ENCODE measurements around the gene MRPL32. TPM values are rescaled to one million over a fixed set of nuclear protein-coding genes. Genes with fewer than 3 reads are reported as not detected.

MRPL32 gene
- total RNA-seq, 6 experiments from 2014 or later: 29.9 to 52.2 (median 43.9) TPM

GRCh38 chr7:42913591-42913990, 18.6 kb upstream of the MRPL32 start:
- Histone ChIP-seq H3K4me3 (no peak overlapping the region), H3K27ac (no peak overlapping the region), H3K4me1 (peaks cover 0 to 24% (median 0%) of the 10 kb centered on the region in 4 donors), H3K27me3 (no peaks in the 10 kb centered on the region), H3K9me3 (no peaks in the 10 kb centered on the region), H3K36me3 (peaks cover 0 to 27% (median 8%) of the 10 kb centered on the region in 4 donors)
- 28% methylated on average over 2 of the region's 2 CpGs for WGBS (ENCODE audit: insufficient coverage, low coverage, low lambda C conversion rate, missing lambda C conversion rate)
- DNase-seq (no peak), ATAC-seq (no peak)
- intact Hi-C loops (cut with DNase I): no loop called here
- TF ChIP-seq POLR2A (IDR thresholded peaks at IDR 0.05) (no peak), CTCF (IDR thresholded peaks at IDR 0.05) (no peak)

GRCh38 chr7:42914009-42914408, 18.2 kb upstream of the MRPL32 start:
- H3K4me3 ChIP-seq: no peak overlapping the region
- H3K9me3 ChIP-seq: no peaks in the 10 kb centered on the region
- TF ChIP-seq CTCF (IDR thresholded peaks at IDR 0.05) (no peak), POLR2A (IDR thresholded peaks at IDR 0.05) (no peak)
- peaks cover 0 to 29% (median 8%) of the 10 kb centered on the region in 4 donors for H3K36me3 ChIP-seq
- peaks cover 0 to 20% (median 0%) of the 10 kb centered on the region in 4 donors for H3K4me1 ChIP-seq
- no peak for ATAC-seq
- no peaks in the 10 kb centered on the region for H3K27me3 ChIP-seq
- H3K27ac ChIP-seq: no peak overlapping the region
- 57% methylated on average over 3 of the region's 6 CpGs for WGBS (ENCODE audit: insufficient coverage, low coverage, low lambda C conversion rate, missing lambda C conversion rate)
- intact Hi-C loops (cut with DNase I): no loop called here
- no peak for DNase-seq

- peak in 1 of 4 donors; percentile 7 for ATAC-seq
- TF ChIP-seq CTCF (IDR thresholded peaks at IDR 0.05) (no peak), POLR2A (IDR thresholded peaks at IDR 0.05) (no peak)
- H3K4me3 ChIP-seq: no peak overlapping the region
- no peak for DNase-seq
- H3K36me3 ChIP-seq: peaks cover 0 to 33% (median 11%) of the 10 kb centered on the region in 4 donors
- peaks cover 0 to 14% (median 0%) of the 10 kb centered on the region in 4 donors for H3K4me1 ChIP-seq
- H3K27me3 ChIP-seq: no peaks in the 10 kb centered on the region
- intact Hi-C loops (cut with DNase I): no loop called here
- no peaks in the 10 kb centered on the region for H3K9me3 ChIP-seq
- 53% methylated on average over 4 of the region's 5 CpGs for WGBS (ENCODE audit: insufficient coverage, low coverage, low lambda C conversion rate, missing lambda C conversion rate)
- no peak overlapping the region for H3K27ac ChIP-seq
Observed at GRCh38 chr7:42914421-42915045, 17.6 kb upstream of the MRPL32 start.

- intact Hi-C loops (cut with DNase I): no loop called here
- TF ChIP-seq POLR2A (IDR thresholded peaks at IDR 0.05): no peak
- no peak for TF ChIP-seq CTCF (IDR thresholded peaks at IDR 0.05)
- no peaks in the 10 kb centered on the region for H3K9me3 ChIP-seq
- ATAC-seq (no peak), DNase-seq (no peak)
- peaks cover 0 to 41% (median 14%) of the 10 kb centered on the region in 4 donors for H3K36me3 ChIP-seq
- H3K4me3 ChIP-seq: no peak overlapping the region
- H3K27me3 ChIP-seq: no peaks in the 10 kb centered on the region
- peaks cover 0 to 9% (median 0%) of the 10 kb centered on the region in 4 donors for H3K4me1 ChIP-seq
- 33% methylated on average over 1 of the region's 1 CpG for WGBS (ENCODE audit: insufficient coverage, low coverage, low lambda C conversion rate, missing lambda C conversion rate)
- no peak overlapping the region for H3K27ac ChIP-seq
Observed at GRCh38 chr7:42915356-42915755, 16.8 kb upstream of the MRPL32 start.

Measured in right lobe of liver (tissue), 6 donors.